ENCODE results near the gene SORT1.
A peak's percentile ranks its signal among the peaks of the same experiment; 100 is the strongest.
"Not testable (repeated sequence)": the region's sequence is repeated elsewhere in the genome, so short reads cannot be mapped to it uniquely, and the experiment has no call there.

Gene SORT1

GRCh38 chr1:109396871-109397580 is 692 bp downstream of the SORT1 start:
- no peak for DNase-seq (ENCODE audit: low read depth)
- H3K4me3 ChIP-seq (ENCODE audit: low read depth, low read length) = peak overlapping the region; percentile 46; the same call in 1 of the 2 replicates
- TF ChIP-seq CTCF (IDR thresholded peaks at IDR 0.05; ENCODE audit: low read depth, low read length, missing control alignments) = no peak

GRCh38 chr1:109396513-109396839 is 1.2 kb downstream of the SORT1 start:
- DNase-seq (ENCODE audit: low read depth) = no peak
- TF ChIP-seq CTCF (IDR thresholded peaks at IDR 0.05; ENCODE audit: low read depth, low read length, missing control alignments) = no peak
- H3K4me3 ChIP-seq (ENCODE audit: low read depth, low read length) = no peak overlapping the region

DNA sequence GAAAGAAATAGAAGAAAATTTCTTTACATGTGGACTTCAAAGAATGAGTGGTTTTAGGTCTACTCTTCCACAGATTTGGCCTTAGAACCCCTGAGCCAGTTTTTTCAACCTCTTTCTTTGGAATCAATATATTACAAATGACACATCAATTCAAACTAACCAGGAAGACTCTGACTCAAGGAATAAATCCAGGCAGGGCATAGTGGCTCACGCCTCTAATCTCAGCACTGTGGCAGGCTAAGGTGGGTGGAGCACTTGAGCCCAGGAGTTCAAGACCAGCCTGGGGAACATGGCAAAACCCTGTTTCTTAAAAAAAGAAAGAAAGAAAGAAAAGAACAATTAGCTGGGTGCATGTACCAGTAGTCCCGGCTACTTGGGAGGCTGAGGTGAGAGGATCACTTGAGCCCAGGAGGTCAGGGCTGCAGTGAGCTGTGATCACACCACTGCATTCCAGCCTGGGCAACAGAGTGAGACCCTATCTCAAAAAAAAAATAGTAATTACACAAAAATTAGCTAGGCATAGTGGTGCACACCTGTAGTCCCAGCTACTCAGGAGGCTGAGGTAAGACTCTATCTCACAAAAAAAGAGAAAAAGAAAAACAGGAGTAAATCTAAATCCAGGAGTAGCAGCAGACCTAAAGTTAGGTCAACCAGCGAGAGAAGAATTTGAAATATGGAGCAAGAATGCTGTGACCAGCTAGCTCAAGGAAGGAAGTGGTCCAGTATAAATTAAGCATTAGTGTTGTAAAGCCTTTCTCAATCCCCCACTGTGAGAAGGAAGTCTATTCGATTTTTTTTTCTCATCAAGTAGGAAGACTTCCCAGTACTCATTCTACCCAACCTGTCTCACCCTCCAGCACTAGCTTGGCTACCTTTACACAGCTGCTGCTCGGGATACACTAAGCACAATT is 1.9 kb downstream of the SORT1 start:
- no peak for TF ChIP-seq CTCF (IDR thresholded peaks at IDR 0.05; ENCODE audit: low read depth, low read length, missing control alignments)
- no peak for DNase-seq (ENCODE audit: low read depth)
- H3K4me3 ChIP-seq (ENCODE audit: low read depth, low read length) = no peak overlapping the region

DNA sequence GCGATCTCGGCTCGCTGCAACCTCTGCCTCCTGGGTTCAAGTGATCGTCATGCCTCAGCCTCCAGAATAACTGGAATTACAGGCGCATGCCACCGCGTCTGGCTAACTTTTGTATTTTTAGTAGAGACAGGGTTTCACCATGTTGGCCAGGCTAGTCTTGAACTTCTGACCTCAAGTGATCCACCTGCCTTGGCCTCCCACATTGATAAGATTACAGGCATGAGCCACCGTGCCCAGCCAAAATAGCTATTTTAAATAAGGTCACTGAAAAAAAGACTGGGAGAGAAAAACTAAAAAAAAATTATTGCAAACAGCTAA is 2.5 kb downstream of the SORT1 start:
- not testable (repeated sequence) for H3K4me3 ChIP-seq (ENCODE audit: low read depth, low read length); DNase-seq (ENCODE audit: low read depth)

GRCh38 chr1:109394591-109395281 is 3.0 kb downstream of the SORT1 start:
- no peak for TF ChIP-seq CTCF (IDR thresholded peaks at IDR 0.05; ENCODE audit: low read depth, low read length, missing control alignments)
- no peak for DNase-seq (ENCODE audit: low read depth)
- no peak overlapping the region for H3K4me3 ChIP-seq (ENCODE audit: low read depth, low read length)

- TF ChIP-seq CTCF (IDR thresholded peaks at IDR 0.05; ENCODE audit: low read depth, low read length, missing control alignments) = no peak
- DNase-seq (ENCODE audit: low read depth) = no peak
Observed at GRCh38 chr1:109393617-109394233, 4.0 kb downstream of the SORT1 start.

More at GRCh38 chr1:109393617-109394233, 4.0 kb downstream of the SORT1 start:
- H3K4me3 ChIP-seq (ENCODE audit: low read depth, low read length) = no peak overlapping the region

Data from GM12864 (cell line).